Transverse colon (tissue), 4 donors: ENCODE data around the gene C16orf82.

Experiments
- CTCF ChIP-seq, 5 experiments: fragments of 200-600 bp in 3 of 5; fragments of 450-650 bp in 2 of 5; sonication (generic) in 3 of 5; IDR thresholded peaks; 1 replicate in 2 of 5; 2 replicates in 3 of 5; pipeline ENCODE4 v1.5.1; 2016 to 2017; ENCODE audit warnings: antibody characterized with exemption in 5 of 5, inconsistent platforms in 3 of 5, mild to moderate bottlenecking in 2 of 5, moderate library complexity in 1 of 5
- EP300 ChIP-seq: sonication (generic); formaldehyde crosslinking; IDR thresholded peaks from one replicate; pipeline ENCODE4 v1.6.1; 2017; ENCODE audit warnings: antibody characterized with exemption, low read depth
- POLR2A ChIP-seq: fragments of 450-650 bp; IDR thresholded peaks from one replicate; pipeline ENCODE4 v1.6.1; 2016; ENCODE audit warnings: antibody characterized with exemption, mild to moderate bottlenecking, moderate library complexity
- POLR2AphosphoS5 ChIP-seq, 3 donors: sonication (generic); formaldehyde crosslinking; IDR thresholded peaks; one replicate each; pipeline ENCODE4 v1.6.1; 2016; ENCODE audit warnings: antibody characterized with exemption in 3 of 3

GRCh38 chr16:27102701-27103575, 36.2 kb downstream of the C16orf82 start:
- no peak for TF ChIP-seq POLR2A
- TF ChIP-seq CTCF (IDR thresholded peaks at IDR 0.05): no peak
- no peak for TF ChIP-seq EP300
- no peak for TF ChIP-seq POLR2AphosphoS5 (IDR thresholded peaks at IDR 0.05)
